CD14-positive monocyte (primary cell): ENCODE data around the gene TIRAP. TPM values are rescaled to one million over a fixed set of nuclear protein-coding genes. Genes with fewer than 3 reads are reported as not detected.

ENCODE experiments used
- DNase-seq, 3 donors: peaks; one replicate each; pipeline ENCODE4 v3.0.0-alpha.2; 2011 to 2022
- H2AFZ ChIP-seq: 2 replicates; pipeline ENCODE4 v1.6.0; 2012; ENCODE audit warnings: mild to moderate bottlenecking, low read depth, low read length, inconsistent platforms; ENCODE audit not compliant: insufficient read depth, poor library complexity, severe bottlenecking
- H3K27ac ChIP-seq, 2 donors: 1 replicate in 1 of 2; 2 replicates in 1 of 2; pipeline ENCODE4 v1.5.1; 2012 to 2013; ENCODE audit warnings: low read length in 2 of 2, control low read depth in 1 of 2, inconsistent platforms in 1 of 2, low read depth in 1 of 2, mild to moderate bottlenecking in 1 of 2
- H3K27me3 ChIP-seq, 2 donors: one replicate each; pipeline versions ENCODE4 v1.6.0 to v1.6.1; 2011 to 2013; ENCODE audit warnings: low read length in 2 of 2; ENCODE audit not compliant: control insufficient read depth in 2 of 2, insufficient read depth in 2 of 2
- H3K36me3 ChIP-seq, 2 donors: replicated peaks in 1 of 2; 1 replicate in 1 of 2; 2 replicates in 1 of 2; pipeline versions ENCODE4 v1.5.1 to v1.6.1; 2012 to 2013; ENCODE audit warnings: low read length in 2 of 2, control low read depth in 1 of 2, inconsistent platforms in 1 of 2, mild to moderate bottlenecking in 1 of 2; ENCODE audit not compliant: insufficient read depth in 2 of 2, control insufficient read depth in 1 of 2
- H3K4me1 ChIP-seq, 2 donors: 1 replicate in 1 of 2; 2 replicates in 1 of 2; pipeline versions ENCODE4 v1.5.1 to v1.6.1; 2012 to 2013; ENCODE audit warnings: low read length in 2 of 2, control low read depth in 1 of 2, inconsistent platforms in 1 of 2, mild to moderate bottlenecking in 1 of 2, moderate library complexity in 1 of 2; ENCODE audit not compliant: insufficient read depth in 2 of 2, control insufficient read depth in 1 of 2
- H3K4me2 ChIP-seq: replicated peaks from 2 replicates; pipeline ENCODE3; 2012; ENCODE audit warnings: low read length, moderate library complexity, mild to moderate bottlenecking; ENCODE audit not compliant: poor library complexity, severe bottlenecking; ENCODE audit errors: extremely low read depth
- H3K4me3 ChIP-seq, 3 experiments: fragments of 200-600 bp in 1 of 3; sonication (generic) in 1 of 3; replicated peaks in 1 of 3; 1 replicate in 2 of 3; 2 replicates in 1 of 3; pipeline ENCODE4 v1.5.1; 2011 to 2013; ENCODE audit warnings: low read length in 3 of 3, mild to moderate bottlenecking in 3 of 3, control low read depth in 2 of 3, low read depth in 2 of 3, inconsistent platforms in 1 of 3, moderate library complexity in 1 of 3
- H3K79me2 ChIP-seq: 2 replicates; pipeline ENCODE4 v1.6.0; 2012; ENCODE audit warnings: mild to moderate bottlenecking, control low read depth, inconsistent platforms, low read length, moderate library complexity; ENCODE audit not compliant: insufficient read depth
- H3K9ac ChIP-seq: 2 replicates; pipeline ENCODE4 v1.6.0; 2017; ENCODE audit warnings: low read length, mild to moderate bottlenecking; ENCODE audit not compliant: insufficient read depth, poor library complexity, severe bottlenecking
- H3K9me3 ChIP-seq, 2 donors: replicated peaks in 1 of 2; 1 replicate in 1 of 2; 2 replicates in 1 of 2; pipeline versions ENCODE4 v1.5.1 to v1.6.1; 2012 to 2013; ENCODE audit warnings: low read length in 2 of 2, control low read depth in 1 of 2; ENCODE audit not compliant: control insufficient read depth in 1 of 2, insufficient read depth in 1 of 2
- H4K20me1 ChIP-seq: 2 replicates; pipeline ENCODE4 v1.6.0; 2012; ENCODE audit warnings: mild to moderate bottlenecking, low read length, control low read depth, moderate library complexity; ENCODE audit not compliant: insufficient read depth
- H3K27ac Mint-ChIP-seq, 7 donors: one replicate each; pipeline ENCODE4 v1.8.0; 2020; ENCODE audit warnings: mild to moderate bottlenecking in 7 of 7, mixed read lengths in 7 of 7, moderate library complexity in 6 of 7, inconsistent platforms in 2 of 7
- H3K27me3 Mint-ChIP-seq, 3 donors: one replicate each; pipeline ENCODE4 v1.8.0; 2021 to 2022; ENCODE audit warnings: low read depth in 3 of 3, mild to moderate bottlenecking in 3 of 3, mixed read lengths in 3 of 3, moderate library complexity in 3 of 3, inconsistent platforms in 1 of 3
- H3K36me3 Mint-ChIP-seq, 2 donors: one replicate each; pipeline ENCODE4 v1.8.0; 2020; ENCODE audit warnings: mixed read lengths in 2 of 2, inconsistent platforms in 1 of 2, mild to moderate bottlenecking in 1 of 2
- H3K4me1 Mint-ChIP-seq: one replicate; pipeline ENCODE4 v1.8.0; 2020; ENCODE audit warnings: mild to moderate bottlenecking, mixed read lengths
- H3K4me3 Mint-ChIP-seq, 2 donors: one replicate each; pipeline ENCODE4 v1.8.0; 2020; ENCODE audit warnings: mild to moderate bottlenecking in 2 of 2, mixed read lengths in 2 of 2, moderate library complexity in 1 of 2
- H3K9me3 Mint-ChIP-seq, 7 donors: one replicate each; pipeline ENCODE4 v1.8.0; 2020 to 2022; ENCODE audit warnings: mixed read lengths in 7 of 7, mild to moderate bottlenecking in 6 of 7, moderate library complexity in 6 of 7, inconsistent platforms in 2 of 7
- WGBS: methylation state at CpG from one replicate; pipeline ENCODE4 v1.1.5; 2013; ENCODE audit warnings: missing lambda C conversion rate; ENCODE audit not compliant: insufficient coverage; 5-methylcytosine and 5-hydroxymethylcytosine counted together
- intact Hi-C, 2 donors: fragments of 100-400 bp; cut with micrococcal nuclease; formaldehyde crosslinking; loops; one replicate each; pipeline versions ENCODE4 v1.15.0 to v1.15.1; 2023
- polyA plus RNA-seq, 3 donors: library from polyadenylated mRNA; depleted of rRNA in 1 of 3; unstranded in 2 of 3; stranded (reverse) in 1 of 3; fragments of 300-500 nt in 2 of 3; fragments of >200 nt in 1 of 3; fragmentation: Illumina TruSeq in 2 of 3; gene quantifications; 1 replicate in 2 of 3; 2 replicates in 1 of 3; pipeline ENCODE4 v1.2.3, GENCODE V29; 2012 to 2021
- TF ChIP-seq, protein P1 (sequence below): fragments of 200-600 bp; IDR thresholded peaks from one replicate; pipeline ENCODE4 v1.8.0; 2022; ENCODE audit warnings: antibody characterized with exemption, mild to moderate bottlenecking

Gene TIRAP
- polyA plus RNA-seq, 3 donors = 7.0 to 13.8 (median 11.1) TPM

DNA sequence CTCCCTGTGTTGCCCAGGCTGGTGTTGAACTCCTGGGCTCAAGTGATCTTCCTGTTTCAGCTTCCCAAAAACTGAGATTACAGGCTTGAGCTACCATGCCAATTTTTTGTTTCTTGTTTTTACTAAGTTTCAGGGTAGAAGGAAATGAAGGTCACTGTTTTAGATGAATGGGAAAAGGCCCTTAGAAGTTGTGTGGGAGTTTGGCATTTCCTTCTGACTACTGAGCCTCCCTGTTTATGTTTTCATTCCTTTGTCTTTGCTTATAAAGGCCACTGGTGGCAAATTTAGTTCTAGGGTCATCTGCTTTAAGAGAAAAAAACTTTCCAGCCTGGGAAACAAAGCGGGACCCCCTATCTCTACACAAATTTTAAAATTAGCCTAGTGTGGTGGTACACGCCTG, 36.3 kb upstream of the TIRAP start:
- H3K4me1 ChIP-seq = no peaks in the 10 kb centered on the region
- H4K20me1 ChIP-seq = no peaks in the 10 kb centered on the region
- H3K4me3 ChIP-seq = no peak overlapping the region
- no peak overlapping the region for H3K27ac ChIP-seq
- H3K27me3 ChIP-seq = no peaks in the 10 kb centered on the region
- no peaks in the 10 kb centered on the region for H3K79me2 ChIP-seq
- no CpG with 5 or more reads among the region's 2 CpGs for WGBS
- H3K9me3 ChIP-seq = no peaks in the 10 kb centered on the region
- H3K27ac Mint-ChIP-seq = peak overlapping the region in 2 of 7 donors; percentile 23 to 46
- no peak overlapping the region for H3K4me3 Mint-ChIP-seq
- peaks cover 69 to 77% of the 10 kb centered on the region in 2 donors for H3K36me3 Mint-ChIP-seq
- H3K27me3 Mint-ChIP-seq = peaks cover 0 to 2% (median 0%) of the 10 kb centered on the region in 3 donors
- DNase-seq = no peak
- no peaks in the 10 kb centered on the region for H3K9me3 Mint-ChIP-seq
- H3K36me3 ChIP-seq = peaks cover 50 to 76% of the 10 kb centered on the region in 2 donors
- H3K4me2 ChIP-seq = no peak overlapping the region
- no peak overlapping the region for H2AFZ ChIP-seq
- H3K9ac ChIP-seq = no peak overlapping the region
- TF ChIP-seq, protein P1, sequence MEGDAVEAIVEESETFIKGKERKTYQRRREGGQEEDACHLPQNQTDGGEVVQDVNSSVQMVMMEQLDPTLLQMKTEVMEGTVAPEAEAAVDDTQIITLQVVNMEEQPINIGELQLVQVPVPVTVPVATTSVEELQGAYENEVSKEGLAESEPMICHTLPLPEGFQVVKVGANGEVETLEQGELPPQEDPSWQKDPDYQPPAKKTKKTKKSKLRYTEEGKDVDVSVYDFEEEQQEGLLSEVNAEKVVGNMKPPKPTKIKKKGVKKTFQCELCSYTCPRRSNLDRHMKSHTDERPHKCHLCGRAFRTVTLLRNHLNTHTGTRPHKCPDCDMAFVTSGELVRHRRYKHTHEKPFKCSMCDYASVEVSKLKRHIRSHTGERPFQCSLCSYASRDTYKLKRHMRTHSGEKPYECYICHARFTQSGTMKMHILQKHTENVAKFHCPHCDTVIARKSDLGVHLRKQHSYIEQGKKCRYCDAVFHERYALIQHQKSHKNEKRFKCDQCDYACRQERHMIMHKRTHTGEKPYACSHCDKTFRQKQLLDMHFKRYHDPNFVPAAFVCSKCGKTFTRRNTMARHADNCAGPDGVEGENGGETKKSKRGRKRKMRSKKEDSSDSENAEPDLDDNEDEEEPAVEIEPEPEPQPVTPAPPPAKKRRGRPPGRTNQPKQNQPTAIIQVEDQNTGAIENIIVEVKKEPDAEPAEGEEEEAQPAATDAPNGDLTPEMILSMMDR = no peak
- intact Hi-C loops = no loop called here
- H3K4me1 Mint-ChIP-seq = no peaks in the 10 kb centered on the region

DNA sequence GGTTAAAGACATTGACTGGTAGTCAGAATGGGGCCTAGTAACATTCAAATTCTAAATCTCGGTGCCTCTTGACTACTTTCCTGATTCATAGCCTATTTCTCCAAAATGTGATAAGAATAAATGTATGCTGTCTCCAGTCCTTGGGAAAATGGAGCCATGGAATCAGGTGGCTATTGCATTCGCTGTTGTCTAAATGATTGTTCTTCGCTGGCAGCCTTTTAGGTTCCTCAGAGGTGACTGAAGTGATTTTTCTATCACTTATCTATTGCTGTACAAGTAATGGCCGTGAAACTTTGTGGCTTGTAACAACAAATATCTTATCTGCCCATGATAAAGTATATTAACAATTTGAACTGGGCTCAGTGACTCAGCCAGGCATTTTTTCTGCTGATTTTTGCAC, 29.6 kb upstream of the TIRAP start:
- H3K4me2 ChIP-seq = no peak overlapping the region
- no peaks in the 10 kb centered on the region for H3K79me2 ChIP-seq
- no peak overlapping the region for H3K4me3 ChIP-seq
- intact Hi-C loops = no loop called here
- DNase-seq = no peak
- TF ChIP-seq, protein P1 = no peak
- no peaks in the 10 kb centered on the region for H3K27me3 Mint-ChIP-seq
- no peak overlapping the region for H3K4me3 Mint-ChIP-seq
- peaks cover 0 to 2% (median 0%) of the 10 kb centered on the region in 7 donors for H3K9me3 Mint-ChIP-seq
- peaks cover 67 to 78% of the 10 kb centered on the region in 2 donors for H3K36me3 Mint-ChIP-seq
- H3K9ac ChIP-seq = no peak overlapping the region
- WGBS = no CpG with 5 or more reads among the region's 4 CpGs
- no peak overlapping the region for H2AFZ ChIP-seq
- H3K4me1 Mint-ChIP-seq = no peaks in the 10 kb centered on the region
- no peaks in the 10 kb centered on the region for H4K20me1 ChIP-seq
- H3K4me1 ChIP-seq = no peaks in the 10 kb centered on the region
- peaks cover 64 to 87% of the 10 kb centered on the region in 2 donors for H3K36me3 ChIP-seq
- no peaks in the 10 kb centered on the region for H3K9me3 ChIP-seq
- no peak overlapping the region for H3K27ac ChIP-seq
- H3K27me3 ChIP-seq = no peaks in the 10 kb centered on the region
- no peak overlapping the region for H3K27ac Mint-ChIP-seq
